AG10803 (cell line): Measurements from ENCODE around the gene RASGEF1C.

Experiments used
- DNase-seq: peaks from one replicate; pipeline ENCODE4 v3.0.0; 2010; ENCODE audit warnings: low read depth
- H3K4me3 ChIP-seq: 2 replicates; pipeline ENCODE4 v1.5.1; 2011; ENCODE audit warnings: mild to moderate bottlenecking, low read length, control low read depth
- TF ChIP-seq, protein P1 (sequence below): conservative IDR thresholded peaks from 2 replicates; pipeline ENCODE4 v1.5.1; 2011; ENCODE audit warnings: mild to moderate bottlenecking, low read length, control low read depth, inconsistent platforms

Gene RASGEF1C

DNA sequence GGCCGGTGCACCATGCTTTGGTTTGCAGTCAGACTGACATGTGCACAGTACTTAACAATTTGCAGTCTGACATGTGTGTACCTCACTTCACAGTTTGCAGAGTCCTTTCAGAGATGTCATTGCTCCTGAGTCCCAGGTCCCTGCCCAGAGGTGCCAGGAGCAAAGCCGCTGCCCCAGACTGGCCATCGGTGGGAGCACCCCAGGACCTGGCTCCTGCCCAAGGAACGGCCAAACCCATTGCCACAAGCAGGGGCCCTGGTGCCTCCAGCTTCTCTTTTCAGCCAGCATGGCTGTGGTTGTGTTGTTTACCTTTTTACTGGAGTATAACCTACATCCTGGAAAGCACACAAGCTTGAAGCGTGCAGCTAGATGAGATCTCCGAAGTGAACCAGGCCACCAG lies 28.6 kb downstream of the RASGEF1C start:
- no peak for DNase-seq
- TF ChIP-seq, protein P1, sequence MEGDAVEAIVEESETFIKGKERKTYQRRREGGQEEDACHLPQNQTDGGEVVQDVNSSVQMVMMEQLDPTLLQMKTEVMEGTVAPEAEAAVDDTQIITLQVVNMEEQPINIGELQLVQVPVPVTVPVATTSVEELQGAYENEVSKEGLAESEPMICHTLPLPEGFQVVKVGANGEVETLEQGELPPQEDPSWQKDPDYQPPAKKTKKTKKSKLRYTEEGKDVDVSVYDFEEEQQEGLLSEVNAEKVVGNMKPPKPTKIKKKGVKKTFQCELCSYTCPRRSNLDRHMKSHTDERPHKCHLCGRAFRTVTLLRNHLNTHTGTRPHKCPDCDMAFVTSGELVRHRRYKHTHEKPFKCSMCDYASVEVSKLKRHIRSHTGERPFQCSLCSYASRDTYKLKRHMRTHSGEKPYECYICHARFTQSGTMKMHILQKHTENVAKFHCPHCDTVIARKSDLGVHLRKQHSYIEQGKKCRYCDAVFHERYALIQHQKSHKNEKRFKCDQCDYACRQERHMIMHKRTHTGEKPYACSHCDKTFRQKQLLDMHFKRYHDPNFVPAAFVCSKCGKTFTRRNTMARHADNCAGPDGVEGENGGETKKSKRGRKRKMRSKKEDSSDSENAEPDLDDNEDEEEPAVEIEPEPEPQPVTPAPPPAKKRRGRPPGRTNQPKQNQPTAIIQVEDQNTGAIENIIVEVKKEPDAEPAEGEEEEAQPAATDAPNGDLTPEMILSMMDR = no peak
- no peak overlapping the region for H3K4me3 ChIP-seq

DNA sequence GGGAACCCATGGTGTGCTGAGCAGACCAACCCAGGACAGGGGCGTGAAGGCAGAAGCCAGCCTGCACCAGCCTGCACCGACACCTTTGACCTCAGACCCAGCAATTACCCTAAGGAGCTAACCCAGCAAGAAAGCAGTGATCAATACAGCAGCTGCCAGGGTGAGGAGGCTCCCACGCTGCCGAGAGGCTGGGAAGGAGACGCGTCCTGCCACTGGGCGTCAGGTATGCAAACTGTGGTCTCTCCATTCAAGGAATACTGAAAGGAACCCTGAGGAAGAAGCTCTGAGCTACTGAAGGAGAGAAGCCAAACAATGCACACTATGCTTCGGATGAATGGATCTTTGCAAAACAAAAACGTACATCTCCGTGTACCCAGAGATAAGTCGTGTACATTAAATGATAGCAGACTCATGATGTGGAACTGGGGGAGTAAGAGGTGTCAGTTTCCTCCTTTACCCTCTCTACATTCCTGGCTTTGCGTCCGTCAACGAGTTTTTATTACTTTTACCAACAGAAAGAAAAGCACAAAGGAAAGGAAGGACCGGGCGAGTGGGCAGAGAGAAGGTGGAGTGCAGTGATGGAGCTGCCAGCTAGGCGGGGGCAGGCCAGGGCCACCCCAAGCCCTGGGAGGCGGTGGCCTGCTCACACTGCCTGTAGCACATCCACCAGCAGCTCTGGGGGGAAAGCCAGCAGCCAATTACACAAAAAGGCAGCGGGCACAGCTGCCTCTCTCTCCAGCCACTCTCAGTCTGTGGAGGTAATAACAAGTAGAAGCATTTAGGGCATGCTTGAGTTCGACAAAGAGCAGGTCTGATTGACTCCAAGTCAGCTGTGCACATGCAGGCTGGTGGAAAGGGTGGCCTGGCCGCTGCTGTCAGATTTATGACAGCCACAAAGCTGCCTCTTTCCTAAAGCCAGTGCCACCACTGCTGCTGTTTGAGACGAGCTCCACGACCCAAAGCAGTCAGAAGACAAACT lies 29.3 kb downstream of the RASGEF1C start:
- TF ChIP-seq, protein P1 = no peak
- H3K4me3 ChIP-seq = no peak overlapping the region
- DNase-seq = no peak

DNA sequence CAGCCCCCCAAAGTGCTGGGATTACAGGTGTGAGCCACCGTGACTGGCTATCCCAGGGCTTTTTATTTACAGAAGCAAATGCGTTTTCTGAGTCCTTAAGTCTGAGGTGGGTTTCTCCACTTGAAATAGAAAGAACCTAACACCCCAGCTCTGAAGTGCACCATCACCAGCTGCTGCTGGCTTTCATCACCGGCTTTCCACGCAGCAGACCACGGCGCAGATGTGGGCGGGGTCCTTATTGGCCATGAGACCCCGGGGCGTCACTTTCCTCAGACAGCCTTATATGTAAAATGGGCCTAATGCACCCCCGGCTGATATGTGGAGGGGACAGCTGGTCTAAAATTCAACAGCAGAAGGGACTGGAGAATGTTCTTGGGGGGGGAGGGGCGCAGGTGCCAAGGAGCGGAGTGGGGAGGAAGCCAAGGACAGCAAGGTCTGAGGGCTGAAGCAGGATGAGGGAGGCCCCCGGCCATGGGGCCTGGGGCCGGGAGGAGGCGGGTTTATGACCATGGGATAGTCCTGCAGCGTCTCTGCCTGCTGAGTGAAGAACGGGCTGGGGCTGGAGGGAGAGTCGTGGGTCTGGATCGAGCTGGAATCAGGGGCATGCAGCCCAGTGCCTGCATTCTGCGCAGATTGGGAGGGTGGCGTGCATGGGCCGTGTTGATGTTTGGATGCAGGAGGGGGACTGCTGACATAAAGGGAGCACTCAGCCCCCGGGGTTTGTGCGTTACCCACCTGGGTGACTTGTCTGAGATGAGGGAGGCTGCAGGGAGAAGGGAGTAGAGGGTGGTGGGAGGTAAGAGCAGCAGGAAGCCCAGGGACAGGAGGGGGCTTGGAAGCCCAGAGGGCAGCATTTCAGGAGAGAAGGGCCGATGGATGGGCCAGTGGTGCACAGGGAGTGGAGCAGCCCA lies 30.2 kb downstream of the RASGEF1C start:
- TF ChIP-seq, protein P1 = no peak
- H3K4me3 ChIP-seq = no peak overlapping the region
- DNase-seq = no peak

DNA sequence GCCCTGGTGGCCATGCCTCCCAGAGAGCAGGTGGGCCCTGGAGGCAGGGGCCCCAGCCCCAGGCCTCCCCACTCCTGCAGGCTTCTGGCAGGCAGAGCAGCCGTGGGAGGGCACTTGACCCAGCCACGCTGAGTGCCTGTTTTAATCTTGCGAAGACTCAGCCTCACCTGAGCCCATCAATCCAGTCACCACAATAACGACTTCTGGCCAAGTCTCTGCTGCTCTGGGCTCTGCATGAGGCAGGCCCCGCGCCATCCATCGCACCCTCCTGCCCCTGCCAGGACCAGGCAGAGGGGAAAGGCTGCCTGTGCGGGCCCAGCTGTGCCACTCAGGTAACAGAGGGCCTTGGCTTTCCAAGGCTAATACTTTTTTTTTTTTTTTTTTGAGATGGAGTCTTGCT lies 32.8 kb downstream of the RASGEF1C start:
- TF ChIP-seq, protein P1 = no peak

DNA sequence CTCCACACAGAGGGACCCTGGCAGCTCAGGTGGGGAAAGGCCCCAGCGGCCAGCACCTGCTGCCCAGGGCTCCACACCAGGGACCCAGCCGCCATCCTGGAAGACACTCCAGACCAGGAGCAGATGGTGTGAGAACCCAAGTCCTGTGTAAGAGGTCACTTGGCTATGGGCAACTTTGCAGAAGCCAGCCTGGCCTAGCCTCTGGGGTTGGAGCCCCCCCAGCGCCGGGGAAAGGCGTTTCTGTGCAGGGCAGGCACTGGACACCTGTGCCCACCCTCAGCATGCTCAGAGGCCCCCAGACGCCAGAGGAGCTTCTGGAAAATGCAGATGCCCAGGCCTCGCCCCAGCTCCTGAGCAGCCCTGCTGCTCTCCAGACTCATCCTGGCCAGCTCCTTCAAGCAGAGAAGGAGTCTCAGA lies 34.0 kb downstream of the RASGEF1C start:
- no peak for DNase-seq

More for the DNA sequence above, 32.8 kb downstream of the RASGEF1C start:
- DNase-seq = no peak
- H3K4me3 ChIP-seq = no peak overlapping the region

DNA sequence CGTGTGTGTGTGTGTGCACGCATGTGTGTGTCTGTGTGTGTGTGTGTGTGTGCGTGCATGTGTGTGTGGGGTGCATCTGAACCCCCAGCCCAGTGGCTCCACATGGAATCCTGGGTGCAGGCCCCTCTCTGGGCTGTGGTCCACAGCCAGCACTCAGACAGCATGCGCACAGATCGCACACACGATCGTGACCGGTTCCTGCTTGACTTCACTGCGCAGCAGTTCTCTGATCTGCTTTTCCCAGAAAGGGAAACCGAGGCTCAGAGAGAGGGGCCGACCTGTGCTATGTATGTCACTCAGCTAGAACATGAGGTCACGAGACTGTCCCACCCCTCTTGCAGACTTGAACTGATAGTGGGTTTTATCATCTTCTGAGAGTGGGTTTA lies 34.4 kb downstream of the RASGEF1C start:
- no peak for DNase-seq
- TF ChIP-seq, protein P1 = no peak

More for the DNA sequence above, 34.0 kb downstream of the RASGEF1C start:
- TF ChIP-seq, protein P1 = no peak
- H3K4me3 ChIP-seq = no peak overlapping the region

More for the DNA sequence above, 34.4 kb downstream of the RASGEF1C start:
- no peak overlapping the region for H3K4me3 ChIP-seq
